ENCODE data around the gene CDC42BPB.

CDC42BPB gene

GRCh38 chr14:102971836-102972606, 85.3 kb downstream of the CDC42BPB start:
- no peak for TF ChIP-seq CTCF (IDR thresholded peaks at IDR 0.05; ENCODE audit: insufficient read depth, low read depth, low read length, missing control alignments)
- no peak overlapping the region for H3K4me3 ChIP-seq (ENCODE audit: low read length)
- no peak for DNase-seq (ENCODE audit: low read depth)

GRCh38 chr14:102971314-102971713, 86.0 kb downstream of the CDC42BPB start:
- no peak for TF ChIP-seq CTCF (IDR thresholded peaks at IDR 0.05; ENCODE audit: insufficient read depth, low read depth, low read length, missing control alignments)
- no peak for DNase-seq (ENCODE audit: low read depth)
- no peak overlapping the region for H3K4me3 ChIP-seq (ENCODE audit: low read length)

GRCh38 chr14:102970496-102970895, 86.9 kb downstream of the CDC42BPB start:
- no peak for DNase-seq (ENCODE audit: low read depth)
- TF ChIP-seq CTCF (IDR thresholded peaks at IDR 0.05; ENCODE audit: insufficient read depth, low read depth, low read length, missing control alignments): no peak

GRCh38 chr14:102969901-102970300, 87.4 kb downstream of the CDC42BPB start:
- no peak overlapping the region for H3K4me3 ChIP-seq (ENCODE audit: low read length)
- no peak for DNase-seq (ENCODE audit: low read depth)
- TF ChIP-seq CTCF (IDR thresholded peaks at IDR 0.05; ENCODE audit: insufficient read depth, low read depth, low read length, missing control alignments): no peak

More at GRCh38 chr14:102970496-102970895, 86.9 kb downstream of the CDC42BPB start:
- H3K4me3 ChIP-seq (ENCODE audit: low read length): no peak overlapping the region

GRCh38 chr14:102969060-102969791, 88.1 kb downstream of the CDC42BPB start:
- DNase-seq (ENCODE audit: low read depth): no peak
- TF ChIP-seq CTCF (IDR thresholded peaks at IDR 0.05; ENCODE audit: insufficient read depth, low read depth, low read length, missing control alignments): no peak
- no peak overlapping the region for H3K4me3 ChIP-seq (ENCODE audit: low read length)

GRCh38 chr14:102968306-102968705, 89.0 kb downstream of the CDC42BPB start:
- no peak for DNase-seq (ENCODE audit: low read depth)
- no peak overlapping the region for H3K4me3 ChIP-seq (ENCODE audit: low read length)
- no peak for TF ChIP-seq CTCF (IDR thresholded peaks at IDR 0.05; ENCODE audit: insufficient read depth, low read depth, low read length, missing control alignments)
